Measurements from ENCODE around the gene MT1B. TPM values are rescaled to one million over a fixed set of nuclear protein-coding genes. Genes with fewer than 3 reads are reported as not detected.

MT1B gene
- total RNA-seq, 2 experiments from 2014 or later = not detected

GRCh38 chr16:56637814-56638750, 13.6 kb upstream of the MT1B start, which contains the start of gene MT1A:
Gene MT1A (plus strand): TSS chr16:56638666. CDS start chr16:56638739, 73 bp downstream.
- Histone ChIP-seq H3K79me2 (ENCODE audit: insufficient read depth, low read depth, low read length) (no peaks in the 10 kb centered on the region), H3K36me3 (ENCODE audit: insufficient read depth, low read length) (no peaks in the 10 kb centered on the region), H3K4me1 (ENCODE audit: insufficient read depth, low read length, poor library complexity, severe bottlenecking) (no peaks in the 10 kb centered on the region), H3K9me3 (ENCODE audit: low read length) (no peaks in the 10 kb centered on the region), H4K20me1 (ENCODE audit: insufficient read depth, low read length) (no peaks in the 10 kb centered on the region), H3K27ac (ENCODE audit: low read depth, low read length, poor library complexity, severe bottlenecking) (no peak within 1 kb of the TSS), H3K9me2 (ENCODE audit: insufficient read depth, low read length) (no peaks in the 10 kb centered on the region), H3K4me2 (ENCODE audit: low read length) (no peak within 1 kb of the TSS), H3K4me3 (ENCODE audit: low read depth, low read length, poor library complexity, severe bottlenecking) (no peak within 1 kb of the TSS), H2AFZ (ENCODE audit: low read length) (no peak within 1 kb of the TSS)
- no peak for DNase-seq (ENCODE audit: low spot score)
- BruUV-seq (replicated peaks) = no TSS peak
- TF ChIP-seq EZH2phosphoT487 (IDR thresholded peaks at IDR 0.05; ENCODE audit: borderline replicate concordance, low read depth, low read length) (no peak), CTCF (conservative IDR thresholded peaks at IDR 0.05; ENCODE audit: low read length) (no peak)
- intact Hi-C loops (cut with micrococcal nuclease; ENCODE audit: unreplicated experiment) = no loop called here
- ChIA-PET POLR2A (interaction anchor here (0.5 kb wide), 1 partner anchor 62 kb away, joined by 6 read pairs; no protein-coding TSS in a partner anchor), CTCF (ENCODE audit: unreplicated experiment) (no interaction called here)

GRCh38 chr16:56639045-56639444, 12.6 kb upstream of the MT1B start:
- BruUV-seq (replicated peaks) = no TSS peak
- Histone ChIP-seq H4K20me1 (ENCODE audit: insufficient read depth, low read length) (no peaks in the 10 kb centered on the region), H3K4me3 (ENCODE audit: low read depth, low read length, poor library complexity, severe bottlenecking) (no peak overlapping the region), H3K4me2 (ENCODE audit: low read length) (no peak overlapping the region), H2AFZ (ENCODE audit: low read length) (no peak overlapping the region), H3K36me3 (ENCODE audit: insufficient read depth, low read length) (no peaks in the 10 kb centered on the region), H3K4me1 (ENCODE audit: insufficient read depth, low read length, poor library complexity, severe bottlenecking) (no peaks in the 10 kb centered on the region), H3K79me2 (ENCODE audit: insufficient read depth, low read depth, low read length) (no peaks in the 10 kb centered on the region), H3K27ac (ENCODE audit: low read depth, low read length, poor library complexity, severe bottlenecking) (no peak overlapping the region), H3K9me3 (ENCODE audit: low read length) (no peaks in the 10 kb centered on the region), H3K9me2 (ENCODE audit: insufficient read depth, low read length) (no peaks in the 10 kb centered on the region)
- CTCF ChIA-PET (ENCODE audit: unreplicated experiment) = no interaction called here
- POLR2A ChIA-PET = no interaction called here
- TF ChIP-seq EZH2phosphoT487 (IDR thresholded peaks at IDR 0.05; ENCODE audit: borderline replicate concordance, low read depth, low read length) (no peak), CTCF (conservative IDR thresholded peaks at IDR 0.05; ENCODE audit: low read length) (no peak)
- DNase-seq (ENCODE audit: low spot score) = no peak
- intact Hi-C loops (cut with micrococcal nuclease; ENCODE audit: unreplicated experiment) = no loop called here

- Histone ChIP-seq H3K4me3 (ENCODE audit: low read depth, low read length, poor library complexity, severe bottlenecking) (no peak overlapping the region), H3K9me3 (ENCODE audit: low read length) (no peaks in the 10 kb centered on the region), H3K4me1 (ENCODE audit: insufficient read depth, low read length, poor library complexity, severe bottlenecking) (no peaks in the 10 kb centered on the region), H3K79me2 (ENCODE audit: insufficient read depth, low read depth, low read length) (no peaks in the 10 kb centered on the region), H3K4me2 (ENCODE audit: low read length) (no peak overlapping the region), H3K9me2 (ENCODE audit: insufficient read depth, low read length) (no peaks in the 10 kb centered on the region), H3K27ac (ENCODE audit: low read depth, low read length, poor library complexity, severe bottlenecking) (no peak overlapping the region), H3K36me3 (ENCODE audit: insufficient read depth, low read length) (no peaks in the 10 kb centered on the region), H4K20me1 (ENCODE audit: insufficient read depth, low read length) (no peaks in the 10 kb centered on the region), H2AFZ (ENCODE audit: low read length) (no peak overlapping the region)
- BruUV-seq (replicated peaks) = no TSS peak
- DNase-seq (ENCODE audit: low spot score) = no peak
- POLR2A ChIA-PET = no interaction called here
- CTCF ChIA-PET (ENCODE audit: unreplicated experiment) = no interaction called here
- intact Hi-C loops (cut with micrococcal nuclease; ENCODE audit: unreplicated experiment) = no loop called here
- TF ChIP-seq EZH2phosphoT487 (IDR thresholded peaks at IDR 0.05; ENCODE audit: borderline replicate concordance, low read depth, low read length) (no peak), CTCF (conservative IDR thresholded peaks at IDR 0.05; ENCODE audit: low read length) (no peak)
These were observed 11.6 kb upstream of the MT1B start for GRCh38 chr16:56640076-56640475.

Data from OCI-LY7 (cell line).